SK-MEL-5 (cell line): ENCODE results near the gene HPX. TPM values are rescaled to one million over a fixed set of nuclear protein-coding genes. Genes with fewer than 3 reads are reported as not detected.
"Not testable (repeated sequence)": the region's sequence is repeated elsewhere in the genome, so short reads cannot be mapped to it uniquely, and the experiment has no call there.

Experiments used
- DNase-seq: peaks from one replicate; pipeline ENCODE4 v3.0.0-alpha.2; 2016; ENCODE audit warnings: low read depth, low spot score
- in situ Hi-C: cut with HindIII; loops from 2 replicates; pipeline ENCODE4 v1.10.0; 2016; ENCODE audit warnings: low sequenced_read_pairs, high pct_unique_total_duplicates, low pct_unique_long_range_greater_than_20kb
- total RNA-seq: library from RNA; depleted of rRNA; stranded (reverse); fragments of >200 nt; shearing (Covaris generic); gene quantifications from 2 replicates; pipeline ENCODE4 v1.2.3, GENCODE V29; 2014

Gene HPX
- total RNA-seq, 1 experiment from 2014 or later: not detected

- in situ Hi-C loops: no loop called here
Measured at GRCh38 chr11:6403539-6403938, 37.2 kb downstream of the HPX start.

GRCh38 chr11:6402561-6402981, 38.2 kb downstream of the HPX start:
- DNase-seq: no peak
- in situ Hi-C loops: no loop called here

More at GRCh38 chr11:6403539-6403938, 37.2 kb downstream of the HPX start:
- DNase-seq: no peak

GRCh38 chr11:6402061-6402470, 38.7 kb downstream of the HPX start:
- no peak for DNase-seq
- in situ Hi-C loops: no loop called here

GRCh38 chr11:6401464-6401863, 39.3 kb downstream of the HPX start:
- no peak for DNase-seq
- in situ Hi-C loops: no loop called here

GRCh38 chr11:6400431-6401345, 40.1 kb downstream of the HPX start:
- in situ Hi-C loops: no loop called here
- no peak for DNase-seq

GRCh38 chr11:6397636-6398035, 43.2 kb downstream of the HPX start:
- in situ Hi-C loops: no loop called here
- no peak for DNase-seq

DNA sequence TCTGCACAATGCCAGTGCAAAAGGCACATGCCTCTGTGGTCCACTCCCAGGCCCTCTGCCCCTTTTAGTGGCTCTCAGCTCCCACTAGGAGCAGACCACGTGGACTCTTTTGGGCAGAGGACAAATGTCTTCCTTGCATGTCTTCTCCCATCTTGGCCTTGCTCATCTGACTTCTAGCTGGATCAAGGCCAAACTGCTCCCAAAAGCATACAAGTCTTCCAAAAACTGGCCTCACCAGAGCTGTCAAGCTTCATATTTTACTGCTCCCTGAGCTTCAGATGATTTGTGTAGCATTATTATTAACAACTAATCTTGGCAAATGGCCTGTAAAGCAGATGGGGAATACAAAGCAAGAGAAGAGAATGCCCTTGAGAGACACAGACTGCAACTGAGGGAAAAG, 43.6 kb downstream of the HPX start:
- in situ Hi-C loops: no loop called here
- DNase-seq: no peak

- in situ Hi-C loops: no loop called here
- no peak for DNase-seq
Measured at GRCh38 chr11:6395470-6396060, 45.2 kb downstream of the HPX start.

DNA sequence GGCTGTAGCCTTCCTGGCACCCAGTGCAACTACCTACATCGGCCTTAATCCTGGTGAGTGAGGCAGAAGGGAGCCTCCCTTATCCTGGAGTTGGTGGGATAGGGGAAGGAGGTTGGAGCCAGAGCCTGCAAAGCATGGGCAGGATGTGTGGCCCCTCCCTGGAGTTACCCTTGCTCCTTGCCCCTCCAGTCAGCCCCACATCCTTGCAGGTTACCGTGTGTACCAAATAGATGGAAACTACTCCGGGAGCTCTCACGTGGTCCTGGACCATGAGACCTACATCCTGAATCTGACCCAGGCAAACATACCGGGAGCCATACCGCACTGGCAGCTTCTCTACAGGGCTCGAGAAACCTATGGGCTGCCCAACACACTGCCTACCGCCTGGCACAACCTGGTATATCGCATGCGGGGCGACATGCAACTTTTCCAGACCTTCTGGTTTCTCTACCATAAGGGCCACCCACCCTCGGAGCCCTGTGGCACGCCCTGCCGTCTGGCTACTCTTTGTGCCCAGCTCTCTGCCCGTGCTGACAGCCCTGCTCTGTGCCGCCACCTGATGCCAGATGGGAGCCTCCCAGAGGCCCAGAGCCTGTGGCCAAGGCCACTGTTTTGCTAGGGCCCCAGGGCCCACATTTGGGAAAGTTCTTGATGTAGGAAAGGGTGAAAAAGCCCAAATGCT, 46.7 kb downstream of the HPX start:
- in situ Hi-C loops: no loop called here
- no peak for DNase-seq

- DNase-seq, in situ Hi-C loops: not testable (repeated sequence)
Measured at GRCh38 chr11:6392251-6392650, 48.5 kb downstream of the HPX start.

DNA sequence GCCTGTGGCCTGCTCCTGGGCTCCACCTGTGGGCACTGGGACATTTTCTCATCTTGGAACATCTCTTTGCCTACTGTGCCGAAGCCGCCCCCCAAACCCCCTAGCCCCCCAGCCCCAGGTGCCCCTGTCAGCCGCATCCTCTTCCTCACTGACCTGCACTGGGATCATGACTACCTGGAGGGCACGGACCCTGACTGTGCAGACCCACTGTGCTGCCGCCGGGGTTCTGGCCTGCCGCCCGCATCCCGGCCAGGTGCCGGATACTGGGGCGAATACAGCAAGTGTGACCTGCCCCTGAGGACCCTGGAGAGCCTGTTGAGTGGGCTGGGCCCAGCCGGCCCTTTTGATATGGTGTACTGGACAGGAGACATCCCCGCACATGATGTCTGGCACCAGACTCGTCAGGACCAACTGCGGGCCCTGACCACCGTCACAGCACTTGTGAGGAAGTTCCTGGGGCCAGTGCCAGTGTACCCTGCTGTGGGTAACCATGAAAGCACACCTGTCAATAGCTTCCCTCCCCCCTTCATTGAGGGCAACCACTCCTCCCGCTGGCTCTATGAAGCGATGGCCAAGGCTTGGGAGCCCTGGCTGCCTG, 49.2 kb downstream of the HPX start:
- in situ Hi-C loops: no loop called here
- no peak for DNase-seq

- in situ Hi-C loops: no loop called here
- DNase-seq: no peak
Measured at GRCh38 chr11:6390718-6391469, 49.9 kb downstream of the HPX start.

DNA sequence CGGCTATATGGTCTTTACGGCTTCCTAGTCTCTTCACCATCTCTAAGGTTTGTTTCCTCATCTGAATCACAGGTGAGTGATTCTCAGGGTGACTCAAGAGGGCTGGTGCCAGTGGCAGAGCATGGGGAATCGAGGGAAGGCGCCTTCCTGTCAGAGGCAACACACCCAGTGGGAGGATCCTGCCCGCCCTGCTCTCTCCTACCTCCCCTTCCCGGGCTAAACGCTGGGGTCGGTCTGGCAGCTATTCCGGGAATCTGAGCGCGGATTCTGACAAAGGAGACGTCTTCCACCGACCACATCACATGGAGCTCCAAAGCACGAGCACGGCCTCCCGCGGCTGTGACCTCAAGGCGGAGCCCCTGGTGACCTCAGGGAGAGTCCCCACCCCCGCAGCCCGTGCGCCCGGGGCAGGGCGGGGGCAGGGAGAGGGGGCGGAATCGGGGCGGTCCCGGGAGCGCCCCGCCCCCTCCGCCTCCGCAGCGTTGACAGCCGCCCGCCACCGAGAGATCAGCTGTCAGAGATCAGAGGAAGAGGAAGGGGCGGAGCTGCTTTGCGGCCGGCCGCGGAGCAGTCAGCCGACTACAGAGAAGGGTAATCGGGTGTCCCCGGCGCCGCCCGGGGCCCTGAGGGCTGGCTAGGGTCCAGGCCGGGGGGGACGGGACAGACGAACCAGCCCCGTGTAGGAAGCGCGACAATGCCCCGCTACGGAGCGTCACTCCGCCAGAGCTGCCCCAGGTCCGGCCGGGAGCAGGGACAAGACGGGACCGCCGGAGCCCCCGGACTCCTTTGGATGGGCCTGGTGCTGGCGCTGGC, 50.7 kb downstream of the HPX start, which contains the start of gene SMPD1:
TSS of gene SMPD1 (plus strand) at position 570 of the 813 bp plus-strand sequence. CDS start at position 695, 125 bp downstream.
- peak; percentile 96 for DNase-seq
- in situ Hi-C loops: no loop called here

DNA sequence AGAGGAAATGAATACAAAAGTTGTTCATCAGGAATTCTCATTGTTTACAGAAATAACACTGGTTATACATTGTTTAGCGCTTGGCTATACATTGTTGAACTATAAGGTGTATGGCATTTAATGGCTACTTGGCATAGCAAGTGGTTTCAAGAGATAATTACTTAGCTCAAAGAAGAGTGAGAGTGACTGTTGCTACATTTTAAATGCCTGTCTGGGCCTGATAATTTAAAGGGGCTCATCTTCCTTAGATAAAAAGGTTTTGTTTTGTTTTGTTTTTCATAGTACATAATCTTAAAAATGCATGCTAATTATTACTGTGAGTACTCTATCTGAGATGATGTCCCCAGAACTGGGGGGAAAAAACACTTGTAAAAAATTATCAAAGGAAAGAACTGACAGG, 52.0 kb downstream of the HPX start:
- no peak for DNase-seq
- in situ Hi-C loops: no loop called here

DNA sequence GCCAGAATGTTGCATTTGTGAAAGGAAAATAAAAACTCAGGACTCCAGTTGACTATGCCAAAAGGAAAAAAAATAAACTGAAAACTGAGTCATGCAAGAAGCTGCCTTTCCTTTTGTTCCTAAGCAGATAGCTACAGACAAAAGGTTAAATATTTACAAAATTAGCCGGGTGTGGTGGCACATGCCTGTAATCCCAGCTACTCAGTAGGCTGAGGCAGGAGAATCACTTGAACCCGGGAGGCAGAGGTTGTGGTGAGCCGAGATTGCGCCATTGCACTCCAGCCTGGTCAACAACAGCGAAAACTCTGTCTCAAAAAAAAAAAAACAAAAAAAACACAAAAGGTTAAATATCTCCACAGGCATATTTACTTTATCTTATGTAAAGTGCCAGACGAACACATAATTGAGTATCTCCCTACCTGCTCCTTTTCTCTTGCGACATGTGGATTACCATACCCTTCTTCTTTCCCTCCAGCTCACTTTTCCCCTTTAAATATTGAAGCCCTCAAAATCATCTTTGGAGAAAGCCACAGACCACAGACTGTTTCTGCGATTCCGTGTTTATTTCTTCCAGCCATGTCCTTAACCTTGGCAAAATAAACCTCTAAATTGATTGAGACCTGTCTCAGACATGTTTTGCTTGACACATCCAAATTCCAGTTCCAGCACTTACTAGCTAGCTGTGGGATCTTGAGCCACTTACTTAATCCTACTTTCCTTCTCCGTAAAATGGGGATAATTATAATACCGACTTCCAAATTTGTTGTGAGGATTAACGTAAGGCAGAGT, 52.8 kb downstream of the HPX start:
- no peak for DNase-seq

More for the DNA sequence above, 52.8 kb downstream of the HPX start:
- in situ Hi-C loops: no loop called here
